Ureter (tissue), 1 donor: Measurements from ENCODE around the gene THRAP3. TPM values are rescaled to one million over a fixed set of nuclear protein-coding genes. Genes with fewer than 3 reads are reported as not detected.

Source experiments
- DNase-seq: peaks from one replicate; pipeline ENCODE4 v3.0.0-alpha.2; 2020; ENCODE audit warnings: low spot score
- total RNA-seq: library from RNA; stranded (reverse); gene quantifications from one replicate; pipeline ENCODE4 v1.2.4, GENCODE V29; 2023
- donor health status: DM: yes; HTN: yes; CAD: no.

The THRAP3 gene
- total RNA-seq, 1 donor from 2014 or later, result 129 TPM

DNA sequence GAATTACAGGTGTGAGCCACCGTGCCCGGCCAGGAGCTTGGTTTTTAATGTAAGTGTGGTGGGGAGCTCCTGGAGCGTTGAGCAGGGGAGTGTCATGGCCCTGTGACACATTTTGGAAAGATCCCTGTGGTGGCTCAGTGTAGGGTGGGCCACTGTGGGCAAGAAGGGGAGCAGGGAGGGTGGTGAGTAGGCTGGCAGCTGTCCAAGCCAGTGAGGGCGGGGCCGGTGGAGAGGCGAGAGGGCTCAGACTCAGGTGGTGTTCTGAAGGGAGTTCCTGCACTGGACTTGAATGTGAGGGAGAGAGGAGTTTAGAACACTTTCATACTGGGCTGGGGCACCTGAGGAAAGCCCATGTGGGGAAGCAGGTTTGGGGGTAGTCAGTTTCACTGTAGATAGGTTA, 102.3 kb downstream of the THRAP3 start:
- DNase-seq, result no peak

DNA sequence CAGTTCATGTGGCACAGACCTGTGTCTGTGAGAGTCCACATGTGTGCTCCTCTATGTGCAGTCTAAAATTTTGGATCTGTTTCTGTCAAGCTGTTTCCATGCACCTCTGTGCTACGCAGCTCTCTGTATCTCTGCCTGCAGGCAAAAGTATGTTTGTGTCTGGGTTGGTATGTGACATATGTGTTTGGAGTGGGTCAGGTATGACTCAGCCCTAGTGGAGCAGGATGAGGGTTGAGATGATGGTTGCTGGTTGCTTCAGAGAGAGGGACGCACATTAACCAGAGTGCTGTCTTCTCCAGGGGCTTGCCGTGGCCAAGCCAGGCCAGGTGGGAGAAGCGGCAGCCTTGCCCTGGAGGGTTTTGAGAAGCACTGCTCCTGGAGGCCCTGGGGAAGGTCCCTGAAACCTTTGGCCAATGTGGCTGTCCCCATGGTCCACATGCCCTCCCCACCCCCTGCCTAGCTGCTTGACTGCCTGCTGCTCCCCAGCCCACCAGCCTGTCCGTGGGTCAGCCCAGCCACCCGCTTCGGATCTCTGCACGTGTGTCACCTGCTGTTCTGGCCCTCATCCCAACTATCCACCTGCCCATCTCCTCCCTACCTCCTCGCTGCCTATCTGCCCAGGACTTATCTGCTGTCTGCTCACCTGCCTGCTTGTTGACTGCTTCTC, 103.3 kb downstream of the THRAP3 start:
- no peak for DNase-seq

DNA sequence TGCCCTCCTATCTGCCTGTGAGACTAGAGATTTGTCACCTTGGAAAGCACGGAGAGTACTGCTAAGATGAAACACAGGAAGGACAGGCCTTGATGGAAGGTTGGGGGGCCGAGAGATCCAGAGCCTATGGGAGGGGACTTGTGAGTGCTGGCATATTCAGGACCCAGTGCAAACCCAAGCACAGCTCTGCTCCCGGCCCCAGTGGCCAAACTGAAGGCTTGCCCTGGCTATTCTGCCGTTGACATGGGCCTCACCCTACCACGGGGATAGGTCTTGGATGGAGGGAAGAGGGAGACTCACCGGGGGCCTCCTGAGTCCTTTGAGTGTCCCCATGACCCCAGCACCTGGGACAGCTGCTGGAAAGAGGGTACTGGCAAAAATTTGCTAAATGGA, 103.8 kb downstream of the THRAP3 start:
- no peak for DNase-seq

DNA sequence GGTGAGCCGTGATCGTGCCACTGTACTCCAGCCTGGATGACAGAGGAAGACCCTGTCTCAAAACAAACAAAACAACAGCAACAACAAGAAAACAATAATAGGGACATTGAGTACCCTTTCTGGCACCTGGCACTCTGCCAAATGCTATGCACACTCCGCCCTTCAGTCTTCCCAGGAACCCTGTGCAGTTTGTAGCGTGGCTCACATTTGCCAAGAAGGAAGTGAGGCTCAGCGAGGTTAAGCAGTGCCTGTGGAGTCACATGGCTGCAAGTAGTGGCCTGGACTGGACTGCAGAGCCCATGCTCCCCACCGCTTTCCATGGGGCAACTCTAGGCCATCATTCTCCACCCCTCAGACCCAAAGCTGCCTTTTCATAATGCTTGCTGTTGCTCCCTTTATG, 104.5 kb downstream of the THRAP3 start:
- DNase-seq, result no peak

DNA sequence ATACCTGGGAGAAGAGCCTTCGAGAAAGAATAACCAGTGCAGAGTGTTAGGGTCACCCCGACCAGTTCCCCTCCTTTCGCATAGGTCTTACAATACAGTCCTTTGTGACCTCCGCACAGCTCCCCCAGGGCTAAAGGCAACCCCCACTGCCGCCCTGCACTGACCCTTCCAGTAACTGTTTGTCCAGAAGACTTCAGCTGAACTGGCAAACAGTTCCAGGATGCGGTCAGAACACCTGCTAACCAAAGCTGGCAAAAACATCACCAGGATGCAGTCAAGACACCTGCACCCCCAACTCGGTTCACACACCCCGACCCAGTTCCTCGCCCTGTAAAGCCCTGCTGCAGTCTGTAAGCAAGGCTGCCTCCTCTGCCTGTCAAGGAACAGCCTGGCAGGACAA, 105.6 kb downstream of the THRAP3 start:
- no peak for DNase-seq

DNA sequence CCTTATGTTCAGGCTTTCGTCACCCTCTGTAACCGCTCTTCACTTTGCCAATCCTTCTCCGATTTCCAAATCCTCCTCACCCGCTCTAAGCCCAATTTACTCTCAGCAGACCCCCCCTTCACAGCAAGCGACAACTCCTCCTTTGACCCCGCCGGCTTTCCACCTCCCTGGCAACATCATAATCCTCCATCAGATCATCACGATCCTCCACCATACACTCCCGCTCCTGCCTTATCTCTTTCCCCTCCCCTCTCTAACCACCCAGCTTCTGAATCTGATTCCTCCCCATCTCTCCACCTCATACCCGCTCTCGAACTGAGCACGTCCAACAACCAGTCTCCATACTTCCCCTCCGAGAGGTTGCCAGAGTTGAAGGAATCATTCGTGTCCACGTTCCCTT, 106.7 kb downstream of the THRAP3 start:
- no peak for DNase-seq

DNA sequence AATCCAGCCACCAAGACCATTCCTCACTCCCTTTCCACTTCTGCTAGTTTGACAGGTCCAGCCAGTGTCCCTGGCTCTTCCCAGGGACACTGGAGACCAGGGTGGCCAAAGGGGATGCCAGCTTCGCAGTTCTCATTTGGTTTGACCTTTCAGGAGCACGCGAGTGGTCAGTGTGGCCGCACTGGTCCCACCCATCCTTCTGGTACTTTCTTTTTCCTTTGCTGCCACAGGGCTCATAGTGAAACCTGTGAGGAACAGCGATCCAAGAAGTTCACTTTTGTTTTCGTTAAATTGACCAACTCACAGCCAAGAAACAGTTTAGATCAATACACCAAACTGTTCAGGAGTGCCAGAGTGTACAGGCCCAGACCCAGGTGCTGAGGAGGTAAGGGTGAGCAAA, 113.6 kb downstream of the THRAP3 start:
- no peak for DNase-seq

DNA sequence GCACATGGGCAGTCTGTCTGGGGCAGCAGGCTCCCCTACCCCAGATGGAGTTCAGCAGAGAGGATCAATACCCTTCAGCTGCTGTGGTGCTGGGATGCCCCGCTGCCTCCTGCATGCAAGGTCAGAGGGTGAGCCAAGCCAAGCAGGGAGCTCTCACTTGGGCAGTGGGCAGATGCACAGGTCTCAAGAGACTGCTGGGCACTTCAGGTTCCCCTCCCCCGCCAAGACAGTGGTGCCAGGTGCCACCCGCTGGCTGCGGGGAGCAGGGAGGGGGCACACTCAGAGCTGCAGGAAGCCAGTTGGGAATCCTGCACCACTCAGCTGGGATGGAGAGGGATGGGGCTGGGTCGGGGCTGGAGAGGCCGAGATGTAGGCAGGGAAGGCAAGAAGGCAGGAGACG, 115.0 kb downstream of the THRAP3 start:
- DNase-seq, result no peak

DNA sequence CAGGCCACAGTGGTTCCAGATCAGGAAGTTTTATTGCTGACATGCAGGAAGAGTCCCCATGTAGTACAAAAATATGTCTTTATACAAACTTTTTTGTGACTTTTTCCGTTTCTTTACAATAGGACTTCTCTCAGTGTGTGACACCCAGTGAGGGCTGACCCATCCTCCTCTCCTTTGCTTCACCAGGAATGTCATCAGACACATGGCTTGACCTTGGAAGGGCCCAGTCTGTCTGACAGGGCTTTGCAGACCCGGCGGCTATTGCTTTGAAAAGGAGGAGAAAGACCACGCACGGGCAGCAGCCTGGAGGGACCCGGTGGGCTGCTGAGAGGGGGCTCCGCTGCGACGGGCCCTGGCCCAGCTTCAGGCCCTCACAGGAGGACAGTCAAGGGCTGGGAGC, 115.4 kb downstream of the THRAP3 start:
- no peak for DNase-seq

DNA sequence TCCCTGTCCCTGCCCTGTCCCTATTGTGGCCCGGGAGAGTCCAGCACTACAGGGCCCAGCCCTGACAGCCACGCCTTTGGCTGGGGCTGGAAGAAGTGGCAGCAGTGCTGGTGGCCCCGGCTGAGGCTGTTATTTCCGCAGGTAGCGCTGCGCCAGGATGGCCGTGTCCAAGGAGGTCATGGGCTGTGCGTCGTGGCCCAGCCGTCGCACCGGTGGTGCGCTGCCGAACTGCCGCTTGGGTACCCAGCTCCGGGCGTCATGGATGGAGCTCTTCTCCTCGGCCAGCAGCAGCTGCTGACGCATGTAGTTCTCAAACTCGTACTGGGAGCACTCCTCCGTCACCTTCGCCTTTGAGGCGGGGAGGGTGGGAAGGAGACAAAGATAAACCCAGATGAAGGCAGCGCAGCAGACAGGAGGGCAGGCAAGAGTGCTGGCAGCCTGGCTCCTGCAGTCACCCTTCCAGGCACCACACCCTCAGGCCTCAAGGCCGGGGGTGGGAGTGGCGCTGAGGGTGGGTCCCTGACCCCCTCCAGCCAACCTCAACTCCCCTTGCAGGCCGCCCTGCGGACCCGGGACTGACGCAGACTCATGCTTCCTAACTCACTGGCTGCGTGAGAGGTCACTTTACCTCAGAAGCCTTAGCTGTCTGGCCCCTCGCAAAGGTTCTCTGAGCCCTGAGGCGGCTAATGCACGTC, 117.5 kb downstream of the THRAP3 start:
- DNase-seq, result no peak

DNA sequence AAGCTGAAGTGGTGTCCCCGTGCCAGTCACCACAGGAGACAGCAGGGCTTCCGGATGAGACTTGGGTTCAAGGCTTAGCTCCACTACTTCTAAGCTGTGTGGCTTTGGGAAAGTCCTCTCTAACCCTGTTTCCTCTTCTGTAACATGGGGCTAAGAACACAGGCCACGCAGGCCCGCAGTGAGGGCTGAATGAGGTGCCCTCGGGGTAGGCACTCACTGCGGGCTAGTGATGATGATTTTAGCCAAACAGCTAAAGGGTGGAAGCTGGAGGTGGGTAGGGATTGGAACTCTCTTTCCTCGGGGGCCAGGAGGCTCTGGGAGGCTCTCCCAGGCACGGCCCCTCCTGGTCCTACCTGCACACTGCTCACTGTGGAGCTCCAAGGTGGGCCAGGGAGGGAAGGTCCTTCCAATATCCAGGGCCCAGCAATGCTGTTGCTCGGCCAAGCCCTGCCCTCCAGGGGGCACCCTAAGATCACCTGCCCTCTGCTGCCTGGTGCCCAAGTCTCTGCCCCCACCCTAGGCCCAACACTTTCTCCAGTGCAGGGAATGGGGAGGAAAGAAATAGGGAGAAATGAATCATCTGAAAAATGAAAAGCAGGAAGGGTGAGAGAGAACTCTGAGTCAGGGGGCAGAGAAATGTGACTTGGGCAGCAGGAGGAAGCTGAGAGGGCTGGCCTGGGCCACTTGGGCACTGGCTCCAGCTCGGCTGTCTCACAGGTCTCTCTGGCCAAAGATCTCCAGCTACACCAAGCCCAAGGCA, 118.4 kb downstream of the THRAP3 start:
- no peak for DNase-seq

DNA sequence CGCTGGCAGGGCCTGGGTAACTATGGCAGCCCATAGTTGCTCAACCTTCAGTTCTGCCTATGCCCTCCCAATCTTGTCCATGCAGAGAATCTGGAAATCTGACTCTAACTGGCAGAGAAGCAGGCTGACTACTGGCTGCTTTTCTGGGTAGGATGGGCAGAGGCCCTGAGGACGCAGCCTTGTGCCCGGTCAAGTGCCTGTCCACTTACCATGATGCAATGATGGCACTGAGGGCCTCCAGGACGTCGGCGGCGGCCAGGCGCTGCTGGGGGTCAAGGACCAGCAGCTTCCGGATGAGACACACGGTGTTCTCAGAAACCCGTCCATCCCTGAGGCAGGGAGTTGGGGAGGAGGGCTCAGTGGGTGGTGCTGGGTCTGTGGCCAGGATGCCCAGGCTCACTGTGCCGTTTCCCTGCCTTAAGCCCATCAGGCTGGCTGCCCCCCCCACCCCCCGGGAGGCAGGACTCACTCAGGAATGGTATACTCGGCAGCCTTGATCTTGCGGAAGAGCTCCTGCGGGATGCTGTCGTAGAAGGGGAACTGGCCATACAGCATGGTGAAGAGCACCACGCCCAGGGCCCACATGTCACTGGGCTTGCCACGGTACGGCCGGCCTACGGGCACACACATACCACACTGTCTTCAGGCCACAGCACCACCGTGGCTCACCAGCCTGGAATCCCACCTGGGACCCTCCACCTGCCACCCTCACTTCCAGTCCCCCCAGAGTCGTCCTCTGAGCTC, 119.6 kb downstream of the THRAP3 start:
- DNase-seq, result no peak

DNA sequence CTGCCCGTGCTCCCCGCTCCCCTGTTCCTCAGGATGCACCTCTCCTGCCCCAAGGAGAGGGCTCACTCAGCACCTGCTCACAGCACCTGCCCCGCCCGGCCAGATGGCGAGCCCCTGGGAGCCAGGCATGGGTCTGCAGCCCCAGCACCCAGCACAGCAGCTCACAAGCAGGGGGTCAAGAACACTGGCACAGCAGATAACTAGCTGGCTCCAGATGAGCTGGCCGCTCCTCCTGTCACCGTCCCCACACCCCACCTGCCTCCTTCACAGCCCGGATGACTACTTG, 120.1 kb downstream of the THRAP3 start:
- DNase-seq, result no peak

DNA sequence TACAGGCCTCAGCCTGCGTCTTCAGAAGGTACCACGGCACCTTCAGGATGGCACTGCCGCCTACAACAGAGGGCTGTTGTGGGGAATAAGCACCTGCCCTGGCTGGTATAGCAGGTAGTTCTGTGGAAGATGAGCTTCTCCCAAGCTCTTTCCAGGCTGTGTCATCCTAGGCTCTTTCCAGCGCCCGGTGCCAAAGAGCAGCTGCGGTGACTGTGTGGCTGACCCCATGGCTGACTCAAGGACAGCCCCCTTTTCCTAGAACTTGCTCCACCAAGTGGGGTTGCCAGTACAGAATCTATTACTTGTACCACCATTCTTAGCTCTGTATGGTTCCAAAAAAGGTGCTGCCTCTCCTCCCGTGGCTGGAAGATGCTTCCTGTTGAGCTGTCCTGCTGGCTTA, 121.1 kb downstream of the THRAP3 start:
- DNase-seq, result no peak

DNA sequence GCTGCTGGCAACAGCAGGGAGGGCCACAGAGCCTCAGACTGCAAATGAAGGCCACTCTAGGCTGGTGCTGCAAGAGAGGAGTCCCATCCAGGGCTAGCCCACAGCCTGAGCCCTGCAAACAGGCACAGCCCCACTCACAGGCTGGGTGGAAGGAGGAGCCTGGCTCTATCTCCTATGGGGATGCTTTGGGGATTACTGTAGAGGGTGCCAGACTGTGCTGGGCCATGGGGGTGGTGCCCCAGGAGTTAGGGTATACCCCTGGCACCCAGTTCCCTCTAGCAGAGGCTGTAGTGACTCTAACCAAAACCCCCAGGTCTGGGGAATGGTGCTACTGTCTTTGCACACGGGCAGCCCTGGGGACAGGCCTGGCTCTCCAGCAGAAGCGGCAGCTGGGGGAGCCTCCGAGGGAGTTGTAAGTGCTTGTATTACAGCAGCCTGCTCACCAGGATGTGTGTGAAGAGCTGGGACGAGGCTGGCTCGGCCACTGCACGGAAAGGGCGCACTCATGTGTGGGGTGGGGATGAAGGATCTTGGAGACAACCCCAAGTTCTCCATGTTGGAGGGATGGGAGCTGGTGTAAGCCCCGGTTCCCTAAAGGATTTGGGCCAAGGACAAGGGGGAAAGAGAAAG, 122.6 kb downstream of the THRAP3 start:
- DNase-seq, result no peak

DNA sequence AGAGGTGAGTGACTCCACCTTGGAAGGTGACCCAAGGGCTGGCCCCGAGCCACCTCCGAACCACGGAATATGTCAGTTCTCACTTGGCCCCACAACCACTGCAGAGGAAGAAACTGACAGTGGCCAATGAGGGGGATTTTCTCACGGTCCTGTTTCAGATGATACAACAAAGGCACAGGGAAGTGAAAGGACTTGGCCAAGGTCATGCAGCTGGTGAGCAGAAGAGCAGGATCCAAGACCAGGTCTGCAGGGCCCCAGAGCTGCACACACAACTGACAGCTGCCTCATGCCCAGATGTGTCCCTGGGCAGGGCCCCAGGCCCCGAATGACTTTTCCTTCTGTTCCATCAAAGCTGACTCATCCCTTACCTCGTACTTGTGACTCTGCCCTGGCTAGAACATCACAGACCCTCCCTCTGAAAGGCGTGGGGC, 125.0 kb downstream of the THRAP3 start:
- no peak for DNase-seq

DNA sequence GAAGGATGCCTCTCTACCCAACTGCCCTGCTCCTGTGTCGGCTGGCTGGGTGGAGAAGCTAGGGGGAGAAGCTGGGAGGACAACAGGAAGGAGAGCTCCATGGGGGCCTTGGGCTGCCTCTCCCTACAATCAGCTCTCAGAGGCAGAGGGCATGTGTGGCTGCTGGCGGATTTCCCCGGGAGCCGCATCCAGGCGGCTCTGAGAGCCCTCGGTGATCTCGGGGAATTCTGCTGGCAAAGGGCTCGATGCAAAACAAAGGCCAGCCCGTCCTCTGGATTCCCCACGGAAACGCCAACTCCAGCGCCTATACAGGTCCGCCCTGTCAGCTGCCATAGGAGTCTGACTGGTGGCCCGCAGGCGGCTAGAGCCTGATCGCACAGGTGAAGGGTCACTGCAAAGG, 125.6 kb downstream of the THRAP3 start:
- DNase-seq, result no peak

DNA sequence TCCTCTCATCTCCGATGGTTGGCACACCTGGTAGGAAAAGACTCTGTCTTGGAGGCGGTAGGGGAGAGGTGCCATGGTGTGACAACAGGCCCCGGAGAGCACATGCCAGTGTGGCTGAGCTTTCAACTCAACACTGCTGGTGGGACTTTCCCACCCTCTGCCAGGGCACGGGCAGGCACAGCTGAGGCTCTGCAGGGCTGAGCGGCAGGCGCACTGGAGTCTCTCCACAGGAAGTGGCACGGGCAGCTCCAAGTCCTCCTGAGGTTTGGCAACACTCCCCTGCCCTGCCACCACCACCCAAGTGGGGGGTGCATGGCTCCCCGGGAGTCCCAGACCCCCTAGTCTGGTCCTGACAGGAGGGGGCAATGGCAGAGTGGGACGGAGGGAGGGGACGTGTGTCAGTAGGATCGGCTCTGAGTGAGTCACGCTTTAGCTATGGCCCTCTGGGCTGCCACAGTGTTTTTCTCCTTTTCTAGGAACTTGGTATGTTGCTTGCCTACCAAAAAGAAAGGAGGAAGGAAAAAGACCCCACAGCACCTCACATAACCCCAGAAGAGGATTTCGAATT, 126.5 kb downstream of the THRAP3 start:
- DNase-seq, result no peak

DNA sequence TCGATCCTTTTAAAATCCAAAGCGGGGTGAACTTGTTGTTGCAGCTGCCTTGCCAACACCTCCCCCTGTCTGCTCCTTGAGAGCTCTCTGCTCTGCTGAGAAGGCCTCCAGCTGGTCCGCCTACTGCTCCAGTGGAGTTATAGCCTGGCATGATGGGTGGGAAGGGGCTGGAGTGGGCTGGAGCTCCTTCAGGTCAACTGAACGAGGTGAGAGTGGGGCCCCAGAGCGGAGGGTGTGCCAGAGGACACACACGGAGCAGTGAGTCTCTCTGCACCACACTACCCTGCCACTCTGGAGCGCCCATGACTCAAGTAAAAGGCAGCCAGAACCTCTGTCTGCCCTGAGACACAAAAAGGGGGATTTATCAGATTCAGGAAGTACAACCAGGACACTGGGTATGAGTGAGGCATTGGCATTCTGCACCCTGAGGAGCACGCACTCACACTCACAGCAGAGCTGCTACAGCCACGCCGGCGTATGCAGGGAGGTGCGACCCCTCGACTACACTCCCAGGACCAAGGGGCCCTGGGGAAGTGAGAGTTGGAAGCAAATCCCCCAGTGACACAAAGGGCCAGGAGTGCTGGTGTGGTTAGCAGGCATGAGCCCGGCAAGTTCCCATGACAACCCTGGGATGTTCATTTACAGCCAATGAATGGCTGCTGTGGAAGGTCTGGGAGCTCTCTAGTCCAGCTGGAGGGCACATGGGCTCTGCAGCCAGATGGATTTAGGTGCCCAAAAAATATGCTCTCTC, 127.2 kb downstream of the THRAP3 start:
- DNase-seq, result no peak

DNA sequence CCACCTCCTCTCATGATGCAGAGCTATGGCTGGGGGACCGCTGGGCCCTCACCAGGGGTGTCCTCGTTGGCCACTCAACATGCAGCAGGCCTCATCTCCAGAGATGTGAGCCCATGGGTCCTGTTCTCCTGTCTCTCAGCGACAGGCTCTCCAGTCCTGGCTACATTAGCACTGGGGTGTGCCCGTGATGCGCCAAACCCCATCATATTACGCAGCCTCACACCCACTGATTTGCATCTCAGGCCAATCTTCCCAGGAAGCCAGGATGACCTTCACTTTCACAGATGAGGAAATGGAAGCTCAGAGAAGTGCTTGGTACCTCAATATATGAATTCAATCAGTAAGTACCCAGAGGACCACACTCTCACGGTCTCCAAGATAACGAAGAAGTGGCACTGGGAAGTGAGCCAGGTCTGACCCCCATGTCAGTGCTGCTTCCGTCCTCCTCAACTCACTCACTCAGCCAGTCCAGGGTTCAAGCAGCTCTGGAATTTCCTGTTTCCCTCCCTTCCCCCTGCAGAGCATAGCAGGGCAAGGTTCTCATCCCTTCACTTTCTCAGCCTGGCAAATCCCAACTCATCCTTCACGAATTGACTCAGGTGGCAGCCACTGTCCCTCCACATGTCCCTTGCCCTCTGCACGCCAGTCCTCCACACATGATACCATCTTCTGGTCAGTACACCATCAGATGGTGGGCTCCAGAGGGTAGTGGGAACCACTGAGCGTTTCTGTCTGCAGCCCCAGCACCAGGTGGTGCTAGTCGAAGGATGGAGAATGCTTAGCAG, 128.1 kb downstream of the THRAP3 start:
- no peak for DNase-seq
